Activated naive CD4-positive, alpha-beta T cell treated with anti-CD3 and anti-CD28 coated beads, Interleukin-2, amount 10 ng/mL, durations not matched to agents 5 hours and 36 hours (primary cell): ENCODE results near the gene ZNF524. TPM values are rescaled to one million over a fixed set of nuclear protein-coding genes. Genes with fewer than 3 reads are reported as not detected.

Experiments used
- total RNA-seq, 2 experiments: library from RNA; stranded (reverse); gene quantifications; one replicate each; pipeline ENCODE4 v1.2.3, GENCODE V29; 2021

Gene ZNF524, protein sequence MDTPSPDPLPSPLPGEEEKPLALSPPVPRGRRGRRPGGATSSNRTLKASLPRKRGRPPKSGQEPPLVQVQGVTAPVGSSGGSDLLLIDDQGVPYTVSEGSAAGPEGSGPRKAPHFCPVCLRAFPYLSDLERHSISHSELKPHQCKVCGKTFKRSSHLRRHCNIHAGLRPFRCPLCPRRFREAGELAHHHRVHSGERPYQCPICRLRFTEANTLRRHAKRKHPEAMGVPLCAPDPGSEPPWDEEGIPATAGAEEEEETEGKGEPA
- 10 to 100 TPM; 33.7 to 35.0 TPM for total RNA-seq

GRCh38 chr19:55599842-55600661, at the start of gene ZNF524:
Gene ZNF524, plus strand, starts transcription at chr19:55600288. Its CDS starts 1,825 bp downstream, at chr19:55602113.

DNA sequence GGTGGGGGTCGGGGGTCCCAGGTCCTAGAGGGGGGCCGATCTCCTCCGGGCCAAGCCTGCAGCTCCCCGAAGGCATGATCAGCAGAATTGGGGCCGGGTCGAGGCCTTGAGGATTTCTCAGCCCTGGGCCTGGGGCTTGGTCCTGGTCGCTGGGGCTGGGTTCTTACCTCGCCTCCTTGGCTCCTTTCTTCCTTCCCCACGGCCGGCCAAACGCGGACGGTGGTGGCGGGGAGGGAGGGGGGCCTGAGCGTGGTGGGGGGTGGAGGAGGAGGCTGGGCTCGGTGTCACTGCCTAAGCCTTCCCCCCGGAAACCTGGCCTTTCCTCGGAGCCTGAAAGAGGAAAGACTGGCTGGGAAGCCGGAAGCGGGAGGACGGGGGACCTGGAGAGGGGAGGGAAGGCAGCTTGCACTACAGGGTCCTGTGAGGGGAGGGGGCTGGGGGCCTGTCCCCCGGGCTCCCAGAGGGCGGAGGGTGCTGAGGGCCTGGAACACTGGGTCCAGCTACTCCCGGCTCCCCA, 19.4 kb upstream of the ZNF524 start, which contains the start of gene ZNF579:
ZNF579 (minus strand) TSS at position 221 of the 517 bp plus-strand sequence. CDS start 1,209 bp downstream, outside the sequence.

GRCh38 chr19:55599468-55599841, 633 bp upstream of the ZNF524 start, which contains the start of gene FIZ1:
Gene FIZ1, minus strand, starts transcription at chr19:55599517. Its CDS starts 1,652 bp downstream, at chr19:55597865.

GRCh38 chr19:55605637-55606470, 5.8 kb downstream of the ZNF524 start, which contains the start of gene ZNF865:
Gene ZNF865, plus strand, starts transcription at chr19:55605647. Its CDS starts 7,972 bp downstream, at chr19:55613619.

GRCh38 chr19:55624109-55625003, 24.3 kb downstream of the ZNF524 start, which contains the start of gene ZNF784:
Gene ZNF784, minus strand, starts transcription at chr19:55624566. Its CDS starts 5 bp downstream, at chr19:55624561.

DNA sequence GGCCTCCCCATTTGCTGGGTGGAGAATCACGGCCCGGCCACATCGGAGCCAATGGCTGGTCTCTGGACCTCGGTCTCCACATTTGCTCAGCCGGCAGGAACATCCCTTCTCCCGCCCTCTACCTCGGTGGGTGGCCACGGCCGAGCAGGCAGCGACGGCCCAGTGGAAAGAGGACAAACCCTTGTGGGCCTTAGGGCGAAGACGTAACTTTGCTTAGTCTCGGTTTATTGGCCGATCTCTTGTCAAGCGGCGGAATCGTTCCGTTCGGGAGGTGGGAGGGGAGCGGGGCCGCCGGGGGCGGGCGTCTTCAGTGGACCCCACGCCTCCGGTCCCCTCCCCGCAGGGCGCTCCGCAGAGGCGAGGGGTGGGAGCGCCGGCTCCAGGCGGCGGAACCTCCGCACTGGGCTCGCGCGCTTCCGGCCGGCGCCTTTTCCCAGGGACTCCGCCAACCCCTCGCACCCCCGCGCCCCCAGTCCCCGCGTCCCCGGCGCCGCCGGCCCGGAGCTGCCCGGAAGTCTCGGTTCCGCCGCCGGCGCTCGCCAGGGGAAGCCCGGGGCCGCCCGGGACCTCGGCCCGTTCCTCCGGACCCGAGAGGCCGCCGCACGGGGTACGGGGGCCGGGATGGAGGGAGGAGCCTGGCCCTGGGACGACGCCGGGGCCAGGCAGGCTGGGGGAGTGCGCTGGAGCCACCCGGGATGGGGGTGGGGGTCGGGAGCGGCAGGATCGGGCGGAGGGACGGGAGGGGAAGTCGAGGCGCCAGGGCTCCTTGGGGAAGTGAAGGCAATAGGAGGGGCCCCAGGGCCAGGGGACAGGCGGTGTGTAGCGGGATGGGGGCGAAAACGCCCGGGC, 40.7 kb downstream of the ZNF524 start, which contains the start of gene ZNF580:
ZNF580 (plus strand) TSS at position 426 of the 849 bp plus-strand sequence. CDS start 1,507 bp downstream, outside the sequence.

DNA sequence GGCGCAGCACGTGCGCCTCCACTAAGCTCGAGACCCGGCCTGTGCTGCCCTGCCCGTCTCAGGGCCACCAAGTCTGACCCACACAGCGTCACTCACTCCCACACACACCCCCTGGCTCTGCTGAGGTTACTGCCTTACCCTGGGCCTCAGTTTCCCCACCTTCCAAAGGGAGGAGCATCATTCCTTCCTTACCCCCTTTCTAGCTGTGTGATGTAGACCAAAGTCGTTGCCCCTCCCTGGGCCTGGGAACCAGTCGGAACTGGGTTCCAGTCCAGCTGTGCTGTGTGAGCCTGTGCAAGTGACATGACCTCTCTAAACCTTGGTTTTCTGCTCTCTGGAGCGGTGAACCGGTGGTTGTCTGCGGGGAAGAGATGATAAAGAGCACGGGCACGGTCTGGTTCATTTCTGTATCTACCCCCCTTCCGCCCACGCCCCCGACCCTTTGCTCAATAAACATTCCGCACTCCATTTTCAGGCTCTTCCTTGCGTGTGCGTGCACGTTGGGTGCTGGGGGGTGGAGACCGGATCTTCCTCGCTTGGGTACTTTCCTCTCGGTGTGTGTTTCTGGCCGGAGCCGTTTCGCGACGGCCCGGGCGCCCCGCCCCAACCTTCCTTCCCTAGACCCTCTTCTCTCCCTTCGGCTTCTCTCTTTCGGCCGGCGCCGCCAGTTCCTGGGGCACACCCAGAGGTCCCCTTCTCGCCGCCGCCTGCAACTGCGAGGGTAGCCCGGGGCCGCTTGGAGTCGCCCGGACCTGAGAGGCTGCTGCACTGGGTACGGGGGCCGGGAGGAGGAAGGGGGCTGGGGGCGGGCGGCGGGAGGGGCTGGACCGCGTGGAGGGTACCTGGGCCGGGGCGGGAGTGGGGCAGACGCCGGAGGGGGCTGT, 43.2 kb downstream of the ZNF524 start, which contains the start of gene ZNF581:
ZNF581 (plus strand) TSS at position 647 of the 884 bp plus-strand sequence. CDS start 923 bp downstream, outside the sequence.

DNA sequence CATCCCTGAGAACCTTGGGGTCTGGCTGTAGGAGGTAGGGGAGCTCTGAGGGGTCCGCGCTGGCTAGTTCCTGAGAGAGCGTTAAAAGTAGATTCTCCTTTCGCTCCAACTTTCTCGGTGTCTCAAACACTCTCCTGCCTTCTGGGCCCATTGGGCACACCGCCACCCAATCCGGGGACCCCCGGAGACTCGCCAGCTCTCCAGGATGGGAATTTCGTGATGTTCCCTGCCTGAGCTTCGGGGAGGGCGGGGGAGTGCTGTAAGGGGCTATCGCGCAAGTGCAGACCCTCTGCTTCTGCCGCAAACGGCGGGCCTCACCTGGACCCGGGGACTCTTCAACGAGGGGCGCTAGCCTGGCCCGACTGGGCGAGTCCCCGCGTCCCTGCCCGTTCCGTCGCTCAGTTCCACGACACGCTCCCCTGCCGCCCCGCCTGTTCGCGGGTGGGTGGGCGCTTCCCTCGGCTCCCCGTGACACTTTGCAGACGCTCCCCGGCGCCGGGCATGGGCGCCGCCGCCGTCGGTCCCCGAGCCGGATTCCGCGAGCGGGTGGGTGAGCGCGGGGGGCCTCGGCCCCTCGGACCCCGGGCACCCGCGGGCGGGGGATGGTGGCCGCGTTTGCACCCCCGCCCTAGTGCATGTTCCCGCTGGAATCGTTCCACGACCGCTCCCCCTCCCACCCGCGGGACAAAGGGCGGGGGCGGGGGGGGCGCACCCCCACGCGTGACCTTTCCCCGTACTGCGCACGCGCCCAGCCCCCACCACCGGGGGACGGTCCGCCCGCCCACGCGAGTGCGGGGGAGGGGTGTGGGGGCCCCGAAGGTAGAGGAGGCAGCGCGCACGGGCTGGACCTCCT, 47.9 kb downstream of the ZNF524 start, which contains the start of gene CCDC106:
CCDC106 (plus strand) TSS at position 481 of the 853 bp plus-strand sequence. CDS start 835 bp downstream, outside the sequence.

Other genes with a start within 250 kb of the ZNF524 start
- gene COX6B2, start 245.6 kb upstream of the ZNF524 start, total RNA-seq, result under 1 TPM in 1 of 2 experiments, not detected in 1; 0.14 TPM
- gene GARIN5B, start 237.0 kb upstream of the ZNF524 start, total RNA-seq, result not detected
- gene IL11, start 229.8 kb upstream of the ZNF524 start, total RNA-seq, result under 1 TPM; 0.15 to 0.29 TPM
- not detected for gene TMEM190, start 223.5 kb upstream of the ZNF524 start, total RNA-seq
- 10 to 100 TPM; 28.2 to 31.1 TPM for gene TMEM238, start 216.0 kb upstream of the ZNF524 start, total RNA-seq
- gene RPL28, start 214.4 kb upstream of the ZNF524 start, total RNA-seq, result 1,000 to 10,000 TPM; 3,962 to 3,998 TPM
- gene UBE2S, start 192.5 kb upstream of the ZNF524 start, total RNA-seq, result 100 to 1,000 TPM; 146 to 148 TPM
- not detected for gene SHISA7, start 157.0 kb upstream of the ZNF524 start, total RNA-seq
- gene ISOC2, start 138.6 kb upstream of the ZNF524 start, total RNA-seq, result 10 to 100 TPM; 15.7 to 16.6 TPM
- gene C19orf85, start 135.5 kb upstream of the ZNF524 start, total RNA-seq, result not detected
- gene ZNF628, start 123.7 kb upstream of the ZNF524 start, total RNA-seq, result 10 to 100 TPM in 1 of 2 experiments, 1 to 10 TPM in 1; 8.2 to 11.3 TPM
- 1 to 10 TPM; 8.7 to 8.8 TPM for gene NAT14, start 115.1 kb upstream of the ZNF524 start, total RNA-seq
- under 1 TPM; 0.12 to 0.53 TPM for gene SSC5D, start 111.9 kb upstream of the ZNF524 start, total RNA-seq
- not detected for gene SBK2, start 63.2 kb upstream of the ZNF524 start, total RNA-seq
- gene SBK3, start 54.7 kb upstream of the ZNF524 start, total RNA-seq, result not detected
- gene ZNF579, start 19.4 kb upstream of the ZNF524 start, total RNA-seq, result 1 to 10 TPM; 6.4 to 7.8 TPM
- gene FIZ1, start 771 bp upstream of the ZNF524 start, total RNA-seq, result 10 to 100 TPM; 14.7 to 16.3 TPM
- 10 to 100 TPM; 16.1 to 16.2 TPM for gene ZNF865, start 5.4 kb downstream of the ZNF524 start, total RNA-seq
- gene ZNF784, start 24.3 kb downstream of the ZNF524 start, total RNA-seq, result 1 to 10 TPM; 7.2 to 8.1 TPM
- 10 to 100 TPM; 41.8 to 50.6 TPM for gene ZNF580, start 40.7 kb downstream of the ZNF524 start, total RNA-seq
- gene ZNF581, start 43.4 kb downstream of the ZNF524 start, total RNA-seq, result 10 to 100 TPM; 39.1 to 39.3 TPM
- gene CCDC106, start 47.9 kb downstream of the ZNF524 start, total RNA-seq, result 1 to 10 TPM; 8.8 to 8.9 TPM
- gene U2AF2, start 54.7 kb downstream of the ZNF524 start, total RNA-seq, result 100 to 1,000 TPM; 221 to 225 TPM
- gene EPN1, start 74.9 kb downstream of the ZNF524 start, total RNA-seq, result 10 to 100 TPM; 55.7 to 56.8 TPM
- gene NLRP9, start 138.1 kb downstream of the ZNF524 start, total RNA-seq, result not detected
- not detected for gene RFPL4A, start 158.8 kb downstream of the ZNF524 start, total RNA-seq
- gene RFPL4AL1, start 168.8 kb downstream of the ZNF524 start, total RNA-seq, result not detected
- gene NLRP11, start 231.7 kb downstream of the ZNF524 start, total RNA-seq, result not detected
- not detected for gene NLRP4, start 236.3 kb downstream of the ZNF524 start, total RNA-seq